ENCODE measurements around the gene UBALD1.

GRCh38 chr16:4588386-4588785 lies 26.3 kb downstream of the UBALD1 start:
- no peak for TF ChIP-seq TAF1 (IDR thresholded peaks at IDR 0.05; ENCODE audit: borderline replicate concordance, insufficient read depth, low read length)
- TF ChIP-seq FOXP2 (optimal IDR thresholded peaks at IDR 0.05; ENCODE audit: borderline replicate concordance, extremely low read depth, extremely low read length, insufficient read depth): no peak
- no peak for TF ChIP-seq POLR2AphosphoS5 (IDR thresholded peaks at IDR 0.05; ENCODE audit: low read depth, low read length)
- no peak for TF ChIP-seq SIN3A (IDR thresholded peaks at IDR 0.05; ENCODE audit: borderline replicate concordance, insufficient read depth, low read length)

All from PFSK-1 (cell line).